Sigmoid colon (tissue), 7 donors: ENCODE data around the gene RUNX1. TPM values are rescaled to one million over a fixed set of nuclear protein-coding genes. Genes with fewer than 3 reads are reported as not detected.
A peak's percentile ranks its signal among the peaks of the same experiment; 100 is the strongest.

Experiments used
- DNase-seq: peaks from one replicate; pipeline ENCODE4 v3.0.0-alpha.2; 2019
- H3K27ac ChIP-seq, 4 donors: fragments of 200-600 bp; sonication (generic); one replicate each; pipeline ENCODE4 v1.5.1; 2016 to 2019; ENCODE audit warnings: mild to moderate bottlenecking in 1 of 4
- H3K27me3 ChIP-seq, 3 donors: fragments of 200-600 bp; sonication (generic); one replicate each; pipeline ENCODE4 v1.5.1; 2019; ENCODE audit warnings: mild to moderate bottlenecking in 1 of 3
- H3K36me3 ChIP-seq, 4 donors: fragments of 200-600 bp; sonication (generic); one replicate each; pipeline ENCODE4 v1.5.1; 2016 to 2019
- H3K4me1 ChIP-seq, 4 donors: fragments of 200-600 bp; sonication (generic); one replicate each; pipeline ENCODE4 v1.5.1; 2017 to 2019
- H3K4me3 ChIP-seq, 4 donors: fragments of 200-600 bp; sonication (generic); one replicate each; pipeline ENCODE4 v1.5.1; 2017 to 2019; ENCODE audit warnings: mild to moderate bottlenecking in 2 of 4, moderate library complexity in 1 of 4
- H3K9me3 ChIP-seq, 4 donors: fragments of 200-600 bp in 3 of 4; sonication (generic) in 3 of 4; one replicate each; pipeline versions ENCODE4 v1.5.1 to v1.6.1; 2013 to 2019
- CTCF ChIP-seq, 4 experiments: fragments of 450-650 bp in 3 of 4; fragments of 200-600 bp in 1 of 4; IDR thresholded peaks; one replicate each; pipeline ENCODE4 v1.5.1; 2016 to 2019; ENCODE audit warnings: antibody characterized with exemption in 4 of 4, mild to moderate bottlenecking in 3 of 4, moderate library complexity in 2 of 4
- EP300 ChIP-seq, 4 donors: sonication (generic); formaldehyde crosslinking; IDR thresholded peaks; one replicate each; pipeline ENCODE4 v1.6.1; 2017; ENCODE audit warnings: antibody characterized with exemption in 4 of 4
- POLR2A ChIP-seq, 2 donors: fragments of 450-650 bp; IDR thresholded peaks; one replicate each; pipeline ENCODE4 v1.6.1; 2016; ENCODE audit warnings: antibody characterized with exemption in 2 of 2, mild to moderate bottlenecking in 2 of 2, moderate library complexity in 2 of 2
- POLR2AphosphoS5 ChIP-seq, 4 donors: sonication (generic); formaldehyde crosslinking; IDR thresholded peaks; one replicate each; pipeline ENCODE4 v1.6.1; 2017; ENCODE audit warnings: antibody characterized with exemption in 4 of 4
- WGBS, 2 donors: extraction: QIAGEN DNeasy Blood & Tissue Kit; methylation state at CpG; one replicate each; pipeline ENCODE4 v1.1.7; 2013; 5-methylcytosine and 5-hydroxymethylcytosine counted together
- intact Hi-C: fragments of 100-400 bp; cut with DNase I; formaldehyde crosslinking; loops from one replicate; pipeline ENCODE4 v1.15.1; 2023
- polyA plus RNA-seq, 3 donors: library from polyadenylated mRNA; stranded (reverse); fragments of 200-250 nt; gene quantifications; one replicate each; pipeline ENCODE4 v1.2.3, GENCODE V29; 2013
- total RNA-seq, 4 donors: library from RNA; depleted of rRNA; stranded (reverse); fragments of >200 nt; gene quantifications; one replicate each; pipeline ENCODE4 v1.1.0, GENCODE V29; 2016
- donor health status: healthy with polysubstance abuse.
- donor health status: Bipolar disorder and iron deficiency.
- donor health status: healthy.

The RUNX1 gene
- total and polyA plus RNA-seq, 7 donors, result 2.8 to 23.3 (median 7.5) TPM

- no peak for DNase-seq
- H3K27me3 ChIP-seq, result no peaks in the 10 kb centered on the region
- WGBS, 2 donors, result 68 to 90% methylated on average over 6 of the region's 6 CpGs
- H3K4me1 ChIP-seq, result peaks cover 0 to 23% (median 12%) of the 10 kb centered on the region in 4 donors
- TF ChIP-seq POLR2A (IDR thresholded peaks at IDR 0.05) (no peak), POLR2AphosphoS5 (IDR thresholded peaks at IDR 0.05) (no peak), EP300 (IDR thresholded peaks at IDR 0.05) (no peak)
- H3K9me3 ChIP-seq, result no peaks in the 10 kb centered on the region
- no peaks in the 10 kb centered on the region for H3K36me3 ChIP-seq
- intact Hi-C loops, result no loop called here
- no peak overlapping the region for H3K27ac ChIP-seq
- no peak overlapping the region for H3K4me3 ChIP-seq
Observed at GRCh38 chr21:34989337-34990151, 59.6 kb downstream of the RUNX1 start.

GRCh38 chr21:34988625-34989024 lies 60.5 kb downstream of the RUNX1 start:
- 93 to 94% methylated on average over 2 of the region's 2 CpGs for WGBS, 2 donors
- intact Hi-C loops, result no loop called here
- Histone ChIP-seq H3K4me3 (no peak overlapping the region), H3K9me3 (no peaks in the 10 kb centered on the region), H3K4me1 (peaks cover 0 to 28% (median 15%) of the 10 kb centered on the region in 4 donors), H3K27ac (no peak overlapping the region), H3K36me3 (no peaks in the 10 kb centered on the region), H3K27me3 (no peaks in the 10 kb centered on the region)
- no peak for DNase-seq
- TF ChIP-seq POLR2AphosphoS5 (IDR thresholded peaks at IDR 0.05) (no peak), POLR2A (IDR thresholded peaks at IDR 0.05) (no peak), CTCF (IDR thresholded peaks at IDR 0.05) (no peak)

GRCh38 chr21:34988139-34988538 lies 61.0 kb downstream of the RUNX1 start:
- intact Hi-C loops, result no loop called here
- 90 to 93% methylated on average over 8 of the region's 8 CpGs for WGBS, 2 donors
- Histone ChIP-seq H3K27me3 (no peaks in the 10 kb centered on the region), H3K27ac (peak overlapping the region in 1 of 4 donors; percentile 22), H3K4me1 (peaks cover 0 to 32% (median 20%) of the 10 kb centered on the region in 4 donors), H3K36me3 (no peaks in the 10 kb centered on the region), H3K9me3 (no peaks in the 10 kb centered on the region), H3K4me3 (no peak overlapping the region)
- TF ChIP-seq EP300 (IDR thresholded peaks at IDR 0.05), result no peak
- no peak for TF ChIP-seq POLR2A (IDR thresholded peaks at IDR 0.05)
- no peak for TF ChIP-seq POLR2AphosphoS5 (IDR thresholded peaks at IDR 0.05)
- TF ChIP-seq CTCF (IDR thresholded peaks at IDR 0.05), result no peak
- DNase-seq, result no peak

GRCh38 chr21:34987501-34988072 lies 61.5 kb downstream of the RUNX1 start:
- H3K4me1 ChIP-seq, result peaks cover 0 to 33% (median 25%) of the 10 kb centered on the region in 4 donors
- WGBS, 2 donors, result 31 to 47% methylated on average over 5 of the region's 5 CpGs

More at GRCh38 chr21:34987501-34988072, 61.5 kb downstream of the RUNX1 start:
- no peak for DNase-seq
- Histone ChIP-seq H3K9me3 (no peaks in the 10 kb centered on the region), H3K4me3 (no peak overlapping the region), H3K27ac (peak overlapping the region in 2 of 4 donors; percentile 22 to 25), H3K27me3 (no peaks in the 10 kb centered on the region), H3K36me3 (no peaks in the 10 kb centered on the region)
- intact Hi-C loops, result no loop called here
- TF ChIP-seq POLR2AphosphoS5 (IDR thresholded peaks at IDR 0.05) (no peak), EP300 (IDR thresholded peaks at IDR 0.05) (no peak), CTCF (IDR thresholded peaks at IDR 0.05) (no peak), POLR2A (IDR thresholded peaks at IDR 0.05) (no peak)
